ENCODE results near the gene FRMD5. TPM values are rescaled to one million over a fixed set of nuclear protein-coding genes. Genes with fewer than 3 reads are reported as not detected.

The FRMD5 gene
- total and polyA plus RNA-seq, 2 donors, result 0.09 to 0.11 TPM

DNA sequence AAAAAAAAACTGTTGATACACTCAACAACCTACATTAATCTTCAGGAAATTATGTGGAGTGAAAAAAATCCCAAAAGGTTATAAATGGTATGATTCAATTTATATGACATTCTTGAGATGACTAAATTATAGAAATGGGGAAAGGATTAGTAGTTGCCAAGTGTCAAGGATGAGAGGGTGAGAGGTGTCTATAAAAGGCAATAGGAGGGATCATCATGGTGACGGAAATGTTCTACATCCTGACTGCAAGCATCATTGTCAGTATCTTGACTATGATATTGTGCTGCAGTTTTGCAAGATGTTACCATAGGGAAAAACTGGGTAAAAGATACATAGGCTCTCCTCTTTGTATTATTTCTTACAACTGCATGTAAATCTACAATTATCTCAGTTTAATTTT, 125.6 kb downstream of the FRMD5 start:
- H3K4me1 ChIP-seq (ENCODE audit: control insufficient read depth in 2 of 2, insufficient read depth in 2 of 2, low read length in 2 of 2), result no peaks in the 10 kb centered on the region

DNA sequence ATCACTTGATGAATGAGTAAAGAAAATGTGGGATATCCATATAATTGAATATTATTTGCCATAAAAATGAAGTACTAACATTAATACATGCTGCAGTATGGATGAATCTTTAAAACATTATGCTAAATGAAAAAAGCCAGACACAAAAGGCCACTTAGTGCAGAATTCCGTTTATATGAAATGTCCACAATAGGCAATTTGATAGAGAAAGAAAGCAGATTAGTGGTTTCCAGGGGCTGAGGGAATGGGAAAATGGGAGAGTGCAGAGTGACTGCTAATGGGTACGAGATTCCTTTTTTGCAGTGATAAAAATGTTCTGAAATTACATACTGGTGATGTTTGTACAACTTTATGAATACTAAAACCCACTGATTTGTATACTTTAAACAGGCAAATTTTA, 126.7 kb downstream of the FRMD5 start:
- Histone ChIP-seq H3K27ac (ENCODE audit: low read depth in 1 of 2, low read length in 1 of 2) (no peak overlapping the region), H3K27me3 (ENCODE audit: control insufficient read depth in 2 of 2, insufficient read depth in 1 of 2, low read length in 1 of 2) (no peaks in the 10 kb centered on the region), H3K9me3 (ENCODE audit: control insufficient read depth in 2 of 2, insufficient read depth in 1 of 2, low read length in 1 of 2) (no peaks in the 10 kb centered on the region), H3K4me1 (ENCODE audit: control insufficient read depth in 2 of 2, insufficient read depth in 2 of 2, low read length in 2 of 2) (no peaks in the 10 kb centered on the region), H3K36me3 (ENCODE audit: control insufficient read depth in 2 of 2, insufficient read depth in 2 of 2, low read length in 1 of 2) (no peaks in the 10 kb centered on the region), H3K4me3 (ENCODE audit: low read length in 2 of 2) (no peak overlapping the region)
- no peak for DNase-seq (ENCODE audit: low read depth in 6 of 9, low spot score in 9 of 9)
- WGBS, result 92% methylated on average over 2 of the region's 2 CpGs

More for the DNA sequence above, 125.6 kb downstream of the FRMD5 start:
- DNase-seq (ENCODE audit: low read depth in 6 of 9, low spot score in 9 of 9), result no peak
- H3K27me3 ChIP-seq (ENCODE audit: control insufficient read depth in 2 of 2, insufficient read depth in 1 of 2, low read length in 1 of 2), result no peaks in the 10 kb centered on the region
- H3K27ac ChIP-seq (ENCODE audit: low read depth in 1 of 2, low read length in 1 of 2), result no peak overlapping the region
- H3K4me3 ChIP-seq (ENCODE audit: low read length in 2 of 2), result no peak overlapping the region
- H3K9me3 ChIP-seq (ENCODE audit: control insufficient read depth in 2 of 2, insufficient read depth in 1 of 2, low read length in 1 of 2), result no peaks in the 10 kb centered on the region
- no peaks in the 10 kb centered on the region for H3K36me3 ChIP-seq (ENCODE audit: control insufficient read depth in 2 of 2, insufficient read depth in 2 of 2, low read length in 1 of 2)
- 97% methylated on average over 1 of the region's 1 CpG for whole genome bisulfite sequencing

DNA sequence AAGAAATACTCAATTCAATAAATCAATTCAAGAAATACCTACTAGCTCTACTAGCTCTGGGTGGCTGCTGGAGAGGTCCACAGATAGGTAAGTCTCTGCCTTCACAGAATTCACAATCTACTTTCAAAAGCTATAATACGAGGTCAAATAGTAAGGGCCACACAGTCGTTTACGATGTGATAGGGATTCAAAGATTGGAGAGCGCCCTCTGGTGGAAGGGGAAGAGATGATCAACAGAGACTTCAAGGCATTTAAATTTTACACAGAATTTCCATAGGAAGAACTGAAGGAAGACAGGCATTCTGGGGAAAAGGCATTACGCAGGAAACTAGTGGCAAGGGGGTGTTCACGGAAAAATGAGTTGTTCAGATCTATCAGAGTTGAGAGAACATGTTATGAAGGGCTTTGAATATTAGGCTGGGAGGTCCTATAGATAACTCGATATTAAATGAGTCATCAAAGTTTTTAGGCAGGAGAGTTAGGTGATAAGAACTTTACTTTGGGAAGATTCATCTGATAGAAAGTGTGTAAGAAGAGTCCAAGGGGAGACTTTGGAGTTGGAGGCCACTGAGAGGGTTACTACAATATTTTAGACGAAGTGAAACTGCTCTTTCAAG, 128.8 kb downstream of the FRMD5 start:
- peak; percentile 3 to 64 (median 28) for DNase-seq (ENCODE audit: low read depth in 6 of 9, low spot score in 9 of 9)
- Histone ChIP-seq H3K4me3 (ENCODE audit: low read length in 2 of 2) (no peak overlapping the region), H3K9me3 (ENCODE audit: control insufficient read depth in 2 of 2, insufficient read depth in 1 of 2, low read length in 1 of 2) (no peaks in the 10 kb centered on the region), H3K36me3 (ENCODE audit: control insufficient read depth in 2 of 2, insufficient read depth in 2 of 2, low read length in 1 of 2) (no peaks in the 10 kb centered on the region), H3K4me1 (ENCODE audit: control insufficient read depth in 2 of 2, insufficient read depth in 2 of 2, low read length in 2 of 2) (no peaks in the 10 kb centered on the region), H3K27ac (ENCODE audit: low read depth in 1 of 2, low read length in 1 of 2) (no peak overlapping the region), H3K27me3 (ENCODE audit: control insufficient read depth in 2 of 2, insufficient read depth in 1 of 2, low read length in 1 of 2) (no peaks in the 10 kb centered on the region)
- 28% methylated on average over 8 of the region's 8 CpGs for WGBS

- H3K9me3 ChIP-seq (ENCODE audit: control insufficient read depth in 2 of 2, insufficient read depth in 1 of 2, low read length in 1 of 2), result no peaks in the 10 kb centered on the region
- WGBS, result 96% methylated on average over 1 of the region's 1 CpG
- no peaks in the 10 kb centered on the region for H3K4me1 ChIP-seq (ENCODE audit: control insufficient read depth in 2 of 2, insufficient read depth in 2 of 2, low read length in 2 of 2)
- no peak for DNase-seq (ENCODE audit: low read depth in 6 of 9, low spot score in 9 of 9)
- H3K4me3 ChIP-seq (ENCODE audit: low read length in 2 of 2), result no peak overlapping the region
- H3K27ac ChIP-seq (ENCODE audit: low read depth in 1 of 2, low read length in 1 of 2), result no peak overlapping the region
- no peaks in the 10 kb centered on the region for H3K36me3 ChIP-seq (ENCODE audit: control insufficient read depth in 2 of 2, insufficient read depth in 2 of 2, low read length in 1 of 2)
- no peaks in the 10 kb centered on the region for H3K27me3 ChIP-seq (ENCODE audit: control insufficient read depth in 2 of 2, insufficient read depth in 1 of 2, low read length in 1 of 2)
Observed at GRCh38 chr15:44064706-44065105, 130.4 kb downstream of the FRMD5 start.

- no peak for DNase-seq (ENCODE audit: low read depth in 6 of 9, low spot score in 9 of 9)
- Histone ChIP-seq H3K4me1 (ENCODE audit: control insufficient read depth in 2 of 2, insufficient read depth in 2 of 2, low read length in 2 of 2) (no peaks in the 10 kb centered on the region), H3K36me3 (ENCODE audit: control insufficient read depth in 2 of 2, insufficient read depth in 2 of 2, low read length in 1 of 2) (no peaks in the 10 kb centered on the region), H3K9me3 (ENCODE audit: control insufficient read depth in 2 of 2, insufficient read depth in 1 of 2, low read length in 1 of 2) (no peaks in the 10 kb centered on the region), H3K27me3 (ENCODE audit: control insufficient read depth in 2 of 2, insufficient read depth in 1 of 2, low read length in 1 of 2) (no peaks in the 10 kb centered on the region), H3K27ac (ENCODE audit: low read depth in 1 of 2, low read length in 1 of 2) (no peak overlapping the region), H3K4me3 (ENCODE audit: low read length in 2 of 2) (no peak overlapping the region)
- 29% methylated on average over 2 of the region's 2 CpGs for WGBS
Observed at GRCh38 chr15:44058126-44058525, 136.9 kb downstream of the FRMD5 start.

DNA sequence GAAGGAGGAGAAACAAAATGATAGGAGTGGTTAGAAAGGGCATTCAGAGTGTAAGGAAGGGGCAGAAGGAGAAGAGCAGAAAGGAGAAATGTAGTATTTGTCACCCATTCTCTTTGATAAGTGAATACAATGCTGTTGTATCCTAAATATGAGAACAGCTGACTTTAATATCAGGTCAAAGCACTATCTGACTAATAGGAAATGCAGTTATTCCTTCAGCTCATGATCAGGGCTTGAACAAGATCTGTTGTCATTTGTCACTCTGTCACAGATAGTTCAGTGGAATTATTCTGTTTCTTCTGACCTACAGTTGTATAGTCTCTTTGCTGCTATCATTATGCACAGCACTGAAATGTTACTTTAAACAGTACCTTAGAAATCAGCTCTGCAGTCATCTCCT, 149.4 kb downstream of the FRMD5 start:
- DNase-seq (ENCODE audit: low read depth in 6 of 9, low spot score in 9 of 9), result no peak
- Histone ChIP-seq H3K4me1 (ENCODE audit: control insufficient read depth in 2 of 2, insufficient read depth in 2 of 2, low read length in 2 of 2) (no peaks in the 10 kb centered on the region), H3K9me3 (ENCODE audit: control insufficient read depth in 2 of 2, insufficient read depth in 1 of 2, low read length in 1 of 2) (no peaks in the 10 kb centered on the region), H3K36me3 (ENCODE audit: control insufficient read depth in 2 of 2, insufficient read depth in 2 of 2, low read length in 1 of 2) (no peaks in the 10 kb centered on the region), H3K4me3 (ENCODE audit: low read length in 2 of 2) (no peak overlapping the region), H3K27me3 (ENCODE audit: control insufficient read depth in 2 of 2, insufficient read depth in 1 of 2, low read length in 1 of 2) (peaks cover 0 to 2% of the 10 kb centered on the region in 2 donors), H3K27ac (ENCODE audit: low read depth in 1 of 2, low read length in 1 of 2) (no peak overlapping the region)

DNA sequence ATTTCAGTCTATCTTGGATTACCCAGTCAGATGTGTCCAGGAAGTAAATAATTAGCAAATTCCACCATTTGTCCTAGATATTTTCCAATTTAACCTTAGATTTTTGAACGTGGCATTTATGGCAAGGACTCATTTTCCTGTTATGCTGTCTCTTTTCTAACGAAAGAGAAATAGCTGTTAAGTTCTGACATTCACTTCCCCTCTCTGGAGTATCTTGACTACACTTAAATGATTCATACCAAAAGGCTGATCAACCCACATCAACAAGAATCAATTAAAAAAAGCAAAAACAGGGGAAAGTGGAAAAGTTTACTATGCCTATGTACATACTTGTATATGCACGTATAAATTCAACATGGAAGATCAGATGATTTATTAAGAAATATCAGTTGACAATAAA, 149.9 kb downstream of the FRMD5 start:
- Histone ChIP-seq H3K9me3 (ENCODE audit: control insufficient read depth in 2 of 2, insufficient read depth in 1 of 2, low read length in 1 of 2) (no peaks in the 10 kb centered on the region), H3K27me3 (ENCODE audit: control insufficient read depth in 2 of 2, insufficient read depth in 1 of 2, low read length in 1 of 2) (peaks cover 0 to 2% of the 10 kb centered on the region in 2 donors), H3K36me3 (ENCODE audit: control insufficient read depth in 2 of 2, insufficient read depth in 2 of 2, low read length in 1 of 2) (no peaks in the 10 kb centered on the region), H3K27ac (ENCODE audit: low read depth in 1 of 2, low read length in 1 of 2) (no peak overlapping the region), H3K4me1 (ENCODE audit: control insufficient read depth in 2 of 2, insufficient read depth in 2 of 2, low read length in 2 of 2) (no peaks in the 10 kb centered on the region), H3K4me3 (ENCODE audit: low read length in 2 of 2) (no peak overlapping the region)
- no peak for DNase-seq (ENCODE audit: low read depth in 6 of 9, low spot score in 9 of 9)
- 40% methylated on average over 3 of the region's 3 CpGs for WGBS

GRCh38 chr15:44038755-44039191, 156.3 kb downstream of the FRMD5 start:
- Histone ChIP-seq H3K4me3 (ENCODE audit: low read length in 2 of 2) (no peak overlapping the region), H3K4me1 (ENCODE audit: control insufficient read depth in 2 of 2, insufficient read depth in 2 of 2, low read length in 2 of 2) (no peaks in the 10 kb centered on the region), H3K27me3 (ENCODE audit: control insufficient read depth in 2 of 2, insufficient read depth in 1 of 2, low read length in 1 of 2) (no peaks in the 10 kb centered on the region), H3K9me3 (ENCODE audit: control insufficient read depth in 2 of 2, insufficient read depth in 1 of 2, low read length in 1 of 2) (no peaks in the 10 kb centered on the region), H3K27ac (ENCODE audit: low read depth in 1 of 2, low read length in 1 of 2) (no peak overlapping the region), H3K36me3 (ENCODE audit: control insufficient read depth in 2 of 2, insufficient read depth in 2 of 2, low read length in 1 of 2) (no peaks in the 10 kb centered on the region)
- 81% methylated on average over 8 of the region's 8 CpGs for WGBS
- no peak for DNase-seq (ENCODE audit: low read depth in 6 of 9, low spot score in 9 of 9)

DNA sequence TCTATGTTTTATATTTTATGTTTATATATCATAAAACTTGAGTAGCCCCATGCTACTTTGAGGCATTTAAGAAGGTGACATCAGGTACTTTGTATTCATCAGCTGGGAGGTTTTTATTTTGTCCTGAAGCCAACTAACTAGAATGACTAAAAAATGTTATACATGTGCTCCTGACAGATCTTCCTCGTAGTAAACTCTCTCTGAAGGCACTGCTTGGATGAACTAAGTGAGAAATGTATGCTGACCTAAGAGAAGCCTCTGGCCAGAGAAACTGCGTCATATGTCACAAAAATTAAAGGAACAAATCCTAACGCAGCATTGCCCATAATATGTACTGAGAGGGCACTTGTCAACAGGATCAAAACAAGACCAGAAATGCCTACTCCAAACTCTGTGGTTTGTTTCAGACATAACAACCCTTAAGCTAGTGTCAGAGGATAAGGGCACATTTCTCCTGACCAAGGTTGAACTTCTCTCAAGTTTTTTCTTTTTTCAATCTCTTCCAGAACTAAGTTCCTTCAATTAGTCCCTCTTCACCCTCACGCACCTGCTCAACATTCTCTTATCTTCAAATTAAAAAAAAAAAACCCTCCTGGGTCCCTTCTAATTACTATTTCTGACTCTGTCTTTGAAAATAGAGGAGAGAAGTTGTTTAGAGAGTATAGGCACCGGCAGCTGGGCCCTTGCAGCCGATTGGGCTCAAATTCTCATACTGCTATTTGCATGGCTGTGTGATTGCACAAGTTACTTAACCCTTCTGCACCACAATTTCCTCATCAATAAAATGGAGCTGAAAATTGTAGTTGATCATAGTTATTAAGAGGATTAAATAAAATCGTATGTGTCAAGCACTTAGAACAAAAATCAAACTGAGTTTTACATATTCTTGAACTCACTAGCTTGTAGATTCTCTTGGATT, 159.0 kb downstream of the FRMD5 start:
- WGBS, result 90% methylated on average over 7 of the region's 7 CpGs
- H3K36me3 ChIP-seq (ENCODE audit: control insufficient read depth in 2 of 2, insufficient read depth in 2 of 2, low read length in 1 of 2), result no peaks in the 10 kb centered on the region
- H3K4me3 ChIP-seq (ENCODE audit: low read length in 2 of 2), result no peak overlapping the region
- DNase-seq (ENCODE audit: low read depth in 6 of 9, low spot score in 9 of 9), result no peak
- H3K4me1 ChIP-seq (ENCODE audit: control insufficient read depth in 2 of 2, insufficient read depth in 2 of 2, low read length in 2 of 2), result no peaks in the 10 kb centered on the region
- no peaks in the 10 kb centered on the region for H3K27me3 ChIP-seq (ENCODE audit: control insufficient read depth in 2 of 2, insufficient read depth in 1 of 2, low read length in 1 of 2)
- no peaks in the 10 kb centered on the region for H3K9me3 ChIP-seq (ENCODE audit: control insufficient read depth in 2 of 2, insufficient read depth in 1 of 2, low read length in 1 of 2)
- H3K27ac ChIP-seq (ENCODE audit: low read depth in 1 of 2, low read length in 1 of 2), result no peak overlapping the region

All from thymus (tissue), 11 donors.